HepG2 (cell line): ENCODE measurements around the gene C20orf141. TPM values are rescaled to one million over a fixed set of nuclear protein-coding genes. Genes with fewer than 3 reads are reported as not detected.

Source experiments
- CHD4 ChIP-seq: fragments of 200-600 bp; sonication (generic); IDR thresholded peaks from 2 replicates; pipeline ENCODE4 v1.7.0; 2017; ENCODE audit warnings: mild to moderate bottlenecking, low read length, borderline replicate concordance
- KAT8 ChIP-seq: IDR thresholded peaks from 2 replicates; pipeline ENCODE4 v1.6.1; 2016; ENCODE audit warnings: missing genetic modification reagents, missing compliant biosample characterization
- KDM3A ChIP-seq: IDR thresholded peaks from 2 replicates; pipeline ENCODE4 v1.6.1; 2018; ENCODE audit warnings: low read depth, missing compliant biosample characterization
- NFYB ChIP-seq: sonication (generic); formaldehyde crosslinking; IDR thresholded peaks from 2 replicates; pipeline ENCODE4 v1.4.0; 2020; ENCODE audit warnings: missing genetic modification reagents
- NFYC ChIP-seq: IDR thresholded peaks from 2 replicates; pipeline ENCODE4 v1.6.1; 2016; ENCODE audit warnings: missing genetic modification reagents, missing compliant biosample characterization
- REPIN1 ChIP-seq: sonication (generic); formaldehyde crosslinking; IDR thresholded peaks from 2 replicates; pipeline ENCODE4 v1.8.0; 2022; ENCODE audit warnings: missing genetic modification reagents, low read depth, mild to moderate bottlenecking, borderline replicate concordance
- SMC3 ChIP-seq: IDR thresholded peaks from 2 replicates; pipeline ENCODE4 v1.6.1; 2011; ENCODE audit warnings: low read length, improper control_type of control experiment
- TBL1XR1 ChIP-seq: fragments of 150-350 bp; IDR thresholded peaks from 2 replicates; pipeline ENCODE4 v1.6.1; 2014; ENCODE audit warnings: borderline replicate concordance, low read length; ENCODE audit not compliant: partially characterized antibody
- TMF1 ChIP-seq: sonication (generic); formaldehyde crosslinking; IDR thresholded peaks from 2 replicates; pipeline ENCODE4 v1.8.1; 2022; ENCODE audit warnings: low read depth, missing genetic modification reagents
- ZFP62 ChIP-seq: sonication (generic); formaldehyde crosslinking; IDR thresholded peaks from 2 replicates; pipeline ENCODE4 v1.4.0; 2020; ENCODE audit warnings: missing genetic modification reagents
- ZNF260 ChIP-seq: sonication (generic); formaldehyde crosslinking; IDR thresholded peaks from 2 replicates; pipeline ENCODE4 v1.4.0; 2020; ENCODE audit warnings: missing genetic modification reagents, low read depth, mild to moderate bottlenecking, borderline replicate concordance
- ZNF484 ChIP-seq: sonication (generic); formaldehyde crosslinking; IDR thresholded peaks from 2 replicates; pipeline ENCODE4 v1.5.1; 2020; ENCODE audit warnings: mild to moderate bottlenecking, low read depth, missing genetic modification reagents, borderline replicate concordance
- ZNF577 ChIP-seq: sonication (generic); formaldehyde crosslinking; IDR thresholded peaks from 2 replicates; pipeline ENCODE4 v1.4.0; 2020; ENCODE audit warnings: mild to moderate bottlenecking, low read depth, missing genetic modification reagents, borderline replicate concordance
- ZNF878 ChIP-seq: sonication (generic); formaldehyde crosslinking; IDR thresholded peaks from 2 replicates; pipeline ENCODE4 v1.8.1; 2023; ENCODE audit warnings: mild to moderate bottlenecking, missing genetic modification reagents, moderate library complexity
- ZNF879 ChIP-seq: sonication (generic); formaldehyde crosslinking; IDR thresholded peaks from 2 replicates; pipeline ENCODE4 v1.8.1; 2023; ENCODE audit warnings: missing genetic modification reagents
- polyA plus RNA-seq, 8 experiments: library from polyadenylated mRNA; depleted of rRNA in 3 of 8; stranded (reverse) in 7 of 8; unstranded in 1 of 8; fragments of >200 nt; fragmentation: Illumina TruSeq in 4 of 8; extraction: Trizol in 4 of 8; gene quantifications; 2 replicates each; pipeline versions ENCODE4 v1.2.1 to v1.2.3, GENCODE V29; 2011 to 2016; ENCODE audit warnings: low read depth in 4 of 8, missing spikeins in 1 of 8, mixed read lengths in 1 of 8; ENCODE audit not compliant: insufficient read depth in 1 of 8
- total RNA-seq, 5 experiments: library from RNA; depleted of rRNA; stranded (reverse); fragments of >200 nt; fragmentation: Illumina TruSeq; extraction: Trizol; gene quantifications; 2 replicates each; pipeline ENCODE4 v1.2.3, GENCODE V29; 2016; ENCODE audit warnings: low read depth in 1 of 5
- TF ChIP-seq, protein P1 (sequence below): sonication (generic); formaldehyde crosslinking; IDR thresholded peaks from 2 replicates; pipeline ENCODE4 v1.4.0; 2020; ENCODE audit warnings: mild to moderate bottlenecking, missing genetic modification reagents, borderline replicate concordance
- TF ChIP-seq, protein P2 (sequence below): sonication (generic); formaldehyde crosslinking; IDR thresholded peaks from 2 replicates; pipeline ENCODE4 v1.4.0; 2020; ENCODE audit warnings: mild to moderate bottlenecking, missing genetic modification reagents
- TF ChIP-seq, protein P3 (sequence below): sonication (generic); formaldehyde crosslinking; IDR thresholded peaks from 2 replicates; pipeline ENCODE4 v1.4.0; 2020; ENCODE audit warnings: mild to moderate bottlenecking, low read depth, missing genetic modification reagents
- TF ChIP-seq, protein P4 (sequence below): IDR thresholded peaks from 2 replicates; pipeline ENCODE4 v1.6.1; 2016; ENCODE audit warnings: low read depth, borderline replicate concordance
- TF ChIP-seq, protein P5 (sequence below): sonication (generic); formaldehyde crosslinking; IDR thresholded peaks from 2 replicates; pipeline ENCODE4 v1.5.0; 2020; ENCODE audit warnings: missing genetic modification reagents

Gene C20orf141
- total and polyA plus RNA-seq, 2 of the 13 experiments (the other 11 are each of a cell fraction or from before 2014, with no cell fraction given), result not detected

DNA sequence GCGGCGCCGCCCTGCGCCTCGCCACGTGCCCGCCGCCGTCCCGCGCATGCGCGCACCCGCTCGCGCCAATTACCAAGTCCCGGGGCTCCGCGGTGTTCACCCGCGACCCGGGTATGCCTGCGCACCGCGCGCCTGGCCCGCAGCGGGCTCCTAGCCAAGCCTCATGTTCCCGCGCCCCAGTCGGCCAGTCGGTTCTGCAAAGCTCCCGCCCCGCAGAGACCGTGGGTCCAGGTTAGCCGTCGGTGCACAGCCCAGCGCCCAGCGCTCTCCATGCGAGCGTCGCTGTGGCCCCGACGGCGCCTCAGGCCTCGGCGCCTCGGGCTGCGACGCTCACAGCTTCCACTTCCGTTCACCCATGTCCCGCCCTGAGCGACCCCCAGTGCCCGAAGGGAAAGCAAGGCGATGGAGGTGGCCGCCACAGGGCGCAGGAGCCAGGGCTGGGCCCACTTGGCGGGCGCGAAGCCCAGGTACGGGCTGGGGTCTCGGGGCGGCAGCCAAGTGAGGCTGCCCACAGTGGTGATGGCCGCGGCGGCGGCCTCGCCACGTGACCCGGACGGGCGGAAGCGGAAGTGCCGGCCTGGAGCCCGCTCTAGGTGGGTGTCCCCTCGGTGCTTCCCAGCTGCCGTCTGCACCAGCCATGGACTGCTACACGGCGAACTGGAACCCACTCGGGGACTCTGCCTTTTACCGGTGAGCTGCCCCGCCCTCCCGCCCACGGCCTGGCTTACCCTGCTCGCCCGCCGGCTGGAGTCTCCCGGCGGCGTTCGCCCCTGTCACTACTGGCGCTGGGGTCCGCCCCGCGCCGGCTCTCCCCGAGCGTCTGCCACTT is 25.6 kb downstream of the C20orf141 start, which contains the start of the genes PCED1A and VPS16 (continued):
- TF ChIP-seq, protein P1, sequence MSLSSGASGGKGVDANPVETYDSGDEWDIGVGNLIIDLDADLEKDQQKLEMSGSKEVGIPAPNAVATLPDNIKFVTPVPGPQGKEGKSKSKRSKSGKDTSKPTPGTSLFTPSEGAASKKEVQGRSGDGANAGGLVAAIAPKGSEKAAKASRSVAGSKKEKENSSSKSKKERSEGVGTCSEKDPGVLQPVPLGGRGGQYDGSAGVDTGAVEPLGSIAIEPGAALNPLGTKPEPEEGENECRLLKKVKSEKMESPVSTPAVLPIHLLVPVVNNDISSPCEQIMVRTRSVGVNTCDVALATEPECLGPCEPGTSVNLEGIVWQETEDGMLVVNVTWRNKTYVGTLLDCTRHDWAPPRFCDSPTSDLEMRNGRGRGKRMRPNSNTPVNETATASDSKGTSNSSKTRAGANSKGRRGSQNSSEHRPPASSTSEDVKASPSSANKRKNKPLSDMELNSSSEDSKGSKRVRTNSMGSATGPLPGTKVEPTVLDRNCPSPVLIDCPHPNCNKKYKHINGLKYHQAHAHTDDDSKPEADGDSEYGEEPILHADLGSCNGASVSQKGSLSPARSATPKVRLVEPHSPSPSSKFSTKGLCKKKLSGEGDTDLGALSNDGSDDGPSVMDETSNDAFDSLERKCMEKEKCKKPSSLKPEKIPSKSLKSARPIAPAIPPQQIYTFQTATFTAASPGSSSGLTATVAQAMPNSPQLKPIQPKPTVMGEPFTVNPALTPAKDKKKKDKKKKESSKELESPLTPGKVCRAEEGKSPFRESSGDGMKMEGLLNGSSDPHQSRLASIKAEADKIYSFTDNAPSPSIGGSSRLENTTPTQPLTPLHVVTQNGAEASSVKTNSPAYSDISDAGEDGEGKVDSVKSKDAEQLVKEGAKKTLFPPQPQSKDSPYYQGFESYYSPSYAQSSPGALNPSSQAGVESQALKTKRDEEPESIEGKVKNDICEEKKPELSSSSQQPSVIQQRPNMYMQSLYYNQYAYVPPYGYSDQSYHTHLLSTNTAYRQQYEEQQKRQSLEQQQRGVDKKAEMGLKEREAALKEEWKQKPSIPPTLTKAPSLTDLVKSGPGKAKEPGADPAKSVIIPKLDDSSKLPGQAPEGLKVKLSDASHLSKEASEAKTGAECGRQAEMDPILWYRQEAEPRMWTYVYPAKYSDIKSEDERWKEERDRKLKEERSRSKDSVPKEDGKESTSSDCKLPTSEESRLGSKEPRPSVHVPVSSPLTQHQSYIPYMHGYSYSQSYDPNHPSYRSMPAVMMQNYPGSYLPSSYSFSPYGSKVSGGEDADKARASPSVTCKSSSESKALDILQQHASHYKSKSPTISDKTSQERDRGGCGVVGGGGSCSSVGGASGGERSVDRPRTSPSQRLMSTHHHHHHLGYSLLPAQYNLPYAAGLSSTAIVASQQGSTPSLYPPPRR (CRISPR knock-in tag), result peak; percentile 53
- TF ChIP-seq CHD4 (peak; percentile 37; the same call in 1 of the 2 replicates), TMF1 (CRISPR knock-in tag) (peak; percentile 99), NFYC (CRISPR knock-in tag) (peak; percentile 42; the same call in 1 of the 2 replicates), NFYB (CRISPR knock-in tag) (peak; percentile 21), ZNF878 (no peak), ZNF260 (CRISPR knock-in tag) (peak; percentile 96; the same call in 1 of the 2 replicates), KAT8 (CRISPR knock-in tag) (peak; percentile 99), KDM3A (CRISPR knock-in tag) (peak; percentile 95; the same call in 1 of the 2 replicates), TBL1XR1 (peak; percentile 52), ZNF577 (CRISPR knock-in tag) (peak; percentile 63; the same call in 1 of the 2 replicates), REPIN1 (CRISPR knock-in tag) (peak; percentile 83), SMC3 (no peak), ZNF879 (CRISPR knock-in tag) (peak; percentile 99), ZFP62 (peak; percentile 93), ZNF484 (CRISPR knock-in tag) (peak; percentile 81; the same call in 1 of the 2 replicates)
- TF ChIP-seq, protein P2, sequence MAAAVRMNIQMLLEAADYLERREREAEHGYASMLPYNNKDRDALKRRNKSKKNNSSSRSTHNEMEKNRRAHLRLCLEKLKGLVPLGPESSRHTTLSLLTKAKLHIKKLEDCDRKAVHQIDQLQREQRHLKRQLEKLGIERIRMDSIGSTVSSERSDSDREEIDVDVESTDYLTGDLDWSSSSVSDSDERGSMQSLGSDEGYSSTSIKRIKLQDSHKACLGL, result peak; percentile 98
- TF ChIP-seq, protein P3, sequence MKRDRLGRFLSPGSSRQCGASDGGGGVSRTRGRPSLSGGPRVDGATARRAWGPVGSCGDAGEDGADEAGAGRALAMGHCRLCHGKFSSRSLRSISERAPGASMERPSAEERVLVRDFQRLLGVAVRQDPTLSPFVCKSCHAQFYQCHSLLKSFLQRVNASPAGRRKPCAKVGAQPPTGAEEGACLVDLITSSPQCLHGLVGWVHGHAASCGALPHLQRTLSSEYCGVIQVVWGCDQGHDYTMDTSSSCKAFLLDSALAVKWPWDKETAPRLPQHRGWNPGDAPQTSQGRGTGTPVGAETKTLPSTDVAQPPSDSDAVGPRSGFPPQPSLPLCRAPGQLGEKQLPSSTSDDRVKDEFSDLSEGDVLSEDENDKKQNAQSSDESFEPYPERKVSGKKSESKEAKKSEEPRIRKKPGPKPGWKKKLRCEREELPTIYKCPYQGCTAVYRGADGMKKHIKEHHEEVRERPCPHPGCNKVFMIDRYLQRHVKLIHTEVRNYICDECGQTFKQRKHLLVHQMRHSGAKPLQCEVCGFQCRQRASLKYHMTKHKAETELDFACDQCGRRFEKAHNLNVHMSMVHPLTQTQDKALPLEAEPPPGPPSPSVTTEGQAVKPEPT (CRISPR knock-in tag), result peak; percentile 93
- TF ChIP-seq, protein P4, sequence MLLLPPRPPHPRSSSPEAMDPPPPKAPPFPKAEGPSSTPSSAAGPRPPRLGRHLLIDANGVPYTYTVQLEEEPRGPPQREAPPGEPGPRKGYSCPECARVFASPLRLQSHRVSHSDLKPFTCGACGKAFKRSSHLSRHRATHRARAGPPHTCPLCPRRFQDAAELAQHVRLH (CRISPR knock-in tag), result peak; percentile 94
- TF ChIP-seq, protein P5, sequence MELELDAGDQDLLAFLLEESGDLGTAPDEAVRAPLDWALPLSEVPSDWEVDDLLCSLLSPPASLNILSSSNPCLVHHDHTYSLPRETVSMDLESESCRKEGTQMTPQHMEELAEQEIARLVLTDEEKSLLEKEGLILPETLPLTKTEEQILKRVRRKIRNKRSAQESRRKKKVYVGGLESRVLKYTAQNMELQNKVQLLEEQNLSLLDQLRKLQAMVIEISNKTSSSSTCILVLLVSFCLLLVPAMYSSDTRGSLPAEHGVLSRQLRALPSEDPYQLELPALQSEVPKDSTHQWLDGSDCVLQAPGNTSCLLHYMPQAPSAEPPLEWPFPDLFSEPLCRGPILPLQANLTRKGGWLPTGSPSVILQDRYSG, result peak; percentile 94; the same call in 1 of the 2 replicates
